Keratinocyte (primary cell): ENCODE results near the gene LAMC3. TPM values are rescaled to one million over a fixed set of nuclear protein-coding genes. Genes with fewer than 3 reads are reported as not detected.

Experiments used
- DNase-seq: peaks from one replicate; pipeline ENCODE4 v3.0.0-alpha.2; 2011; ENCODE audit warnings: low read depth, missing footprints, low spot score
- FAIRE-seq: peaks from 2 replicates; lab custom pipeline; 2011; peaks lifted over from hg19 to GRCh38; lab: Jason Lieb, UNC
- H2AFZ ChIP-seq: 2 replicates; pipeline ENCODE4 v1.6.0; 2012; ENCODE audit warnings: low read length, control low read depth, inconsistent platforms; ENCODE audit not compliant: control insufficient read depth
- H3K27ac ChIP-seq: 2 replicates; pipeline ENCODE4 v1.5.1; 2011; ENCODE audit warnings: low read length; ENCODE audit not compliant: control insufficient read depth, insufficient read depth
- H3K27me3 ChIP-seq: 3 replicates; pipeline ENCODE4 v1.6.0; 2011; ENCODE audit warnings: low read length; ENCODE audit not compliant: control insufficient read depth, insufficient read depth; ENCODE audit errors: extremely low read depth
- H3K36me3 ChIP-seq, 2 experiments: 2 replicates in 1 of 2; 3 replicates in 1 of 2; pipeline ENCODE4 v1.5.1; 2011; ENCODE audit warnings: low read length in 2 of 2, mild to moderate bottlenecking in 1 of 2; ENCODE audit not compliant: control insufficient read depth in 2 of 2, insufficient read depth in 2 of 2; ENCODE audit errors: extremely low read depth in 1 of 2
- H3K4me1 ChIP-seq: 3 replicates; pipeline ENCODE4 v1.5.1; 2011; ENCODE audit warnings: low read length; ENCODE audit not compliant: control insufficient read depth, insufficient read depth; ENCODE audit errors: extremely low read depth
- H3K4me2 ChIP-seq: 3 replicates; pipeline ENCODE4 v1.6.0; 2011; ENCODE audit warnings: low read depth, low read length; ENCODE audit not compliant: control insufficient read depth, insufficient read depth; ENCODE audit errors: extremely low read depth
- H3K4me3 ChIP-seq, 3 experiments: fragments of 200-600 bp in 1 of 3; sonication (generic) in 1 of 3; 2 replicates in 2 of 3; 3 replicates in 1 of 3; pipeline ENCODE4 v1.5.1; 2011 to 2016; ENCODE audit warnings: low read length in 3 of 3, mild to moderate bottlenecking in 3 of 3, control low read depth in 2 of 3, inconsistent platforms in 1 of 3, low read depth in 1 of 3, mixed read lengths in 1 of 3, mixed run types in 1 of 3, moderate library complexity in 1 of 3; ENCODE audit not compliant: control insufficient read depth in 2 of 3, insufficient read depth in 2 of 3; ENCODE audit errors: extremely low read depth in 1 of 3
- H3K79me2 ChIP-seq: 2 replicates; pipeline ENCODE4 v1.6.0; 2012; ENCODE audit warnings: low read length; ENCODE audit not compliant: control insufficient read depth, insufficient read depth
- H3K9ac ChIP-seq: 3 replicates; pipeline ENCODE4 v1.6.0; 2011; ENCODE audit warnings: low read length; ENCODE audit not compliant: control insufficient read depth, insufficient read depth; ENCODE audit errors: extremely low read depth
- H3K9me1 ChIP-seq: 3 replicates; pipeline ENCODE4 v1.6.0; 2011; ENCODE audit warnings: low read length; ENCODE audit not compliant: control insufficient read depth, insufficient read depth; ENCODE audit errors: extremely low read depth
- H3K9me3 ChIP-seq: 2 replicates; pipeline ENCODE4 v1.5.1; 2012; ENCODE audit warnings: low read depth, low read length; ENCODE audit not compliant: control insufficient read depth
- H4K20me1 ChIP-seq: 3 replicates; pipeline ENCODE4 v1.6.0; 2011; ENCODE audit warnings: low read length; ENCODE audit not compliant: control insufficient read depth, insufficient read depth; ENCODE audit errors: extremely low read depth
- CTCF ChIP-seq, 3 experiments: IDR thresholded peaks in 1 of 3; conservative IDR thresholded peaks in 1 of 3; optimal IDR thresholded peaks in 1 of 3; 2 replicates in 2 of 3; 3 replicates in 1 of 3; pipeline versions ENCODE3 to v1.5.1; 2011; ENCODE audit warnings: low read length in 3 of 3, mild to moderate bottlenecking in 3 of 3, moderate library complexity in 2 of 3, control low read depth in 1 of 3, inconsistent platforms in 1 of 3; ENCODE audit not compliant: insufficient read depth in 2 of 3; ENCODE audit errors: extremely low read depth in 1 of 3
- EZH2 ChIP-seq: IDR thresholded peaks from one replicate; pipeline ENCODE4 v1.6.1; 2012; ENCODE audit warnings: inconsistent platforms, mild to moderate bottlenecking, low read length, moderate library complexity
- dilution Hi-C: fragments of 300-500 bp; cut with MboI; formaldehyde crosslinking; loops from one replicate; pipeline ENCODE4 v1.7.0; 2020; ENCODE audit warnings: low sequenced_read_pairs; ENCODE audit not compliant: extremely low pct_ligation_motif_present
- polyA plus RNA-seq, 5 experiments: library from polyadenylated mRNA; depleted of rRNA in 3 of 5; stranded (reverse) in 3 of 5; stranded (forward) in 1 of 5; unstranded in 1 of 5; fragments of >200 nt; gene quantifications; 1 replicate in 1 of 5; 2 replicates in 3 of 5; 3 replicates in 1 of 5; pipeline versions ENCODE4 v1.2.1 to v1.2.3, GENCODE V29; 2011 to 2012; ENCODE audit warnings: missing spikeins in 2 of 5, low read depth in 1 of 5, low replicate concordance in 1 of 5

Gene LAMC3
- polyA plus RNA-seq, 1 donor (not counting 4 experiments of a cell fraction or from before 2014, with no cell fraction given): not detected

- Histone ChIP-seq H3K27me3 (no peaks in the 10 kb centered on the region), H3K9me1 (no peaks in the 10 kb centered on the region), H2AFZ (no peak overlapping the region), H3K4me2 (no peak overlapping the region), H4K20me1 (no peaks in the 10 kb centered on the region), H3K79me2 (no peaks in the 10 kb centered on the region), H3K27ac (no peak overlapping the region), H3K9me3 (no peaks in the 10 kb centered on the region), H3K36me3 (no peaks in the 10 kb centered on the region), H3K9ac (no peak overlapping the region), H3K4me3 (no peak overlapping the region), H3K4me1 (peaks cover 7% of the 10 kb centered on the region)
- dilution Hi-C loops: no loop called here
- no peak for TF ChIP-seq CTCF (optimal IDR thresholded peaks at IDR 0.05 in 1 of 3, IDR thresholded peaks at IDR 0.05 in 1 of 3, conservative IDR thresholded peaks at IDR 0.05 in 1 of 3; ENCODE audit: extremely low read depth in 1 of 3, insufficient read depth in 2 of 3, low read length in 3 of 3)
- TF ChIP-seq EZH2: no peak
- no peak for FAIRE-seq
- DNase-seq: no peak
Measured at GRCh38 chr9:131107760-131108159, 98.8 kb downstream of the LAMC3 start.

- Histone ChIP-seq H3K27me3 (no peaks in the 10 kb centered on the region), H3K9ac (no peak overlapping the region), H3K9me3 (no peaks in the 10 kb centered on the region), H3K27ac (no peak overlapping the region), H3K9me1 (no peaks in the 10 kb centered on the region), H3K79me2 (no peaks in the 10 kb centered on the region), H3K4me1 (peaks cover 9% of the 10 kb centered on the region), H3K36me3 (no peaks in the 10 kb centered on the region), H3K4me2 (no peak overlapping the region), H2AFZ (no peak overlapping the region), H4K20me1 (no peaks in the 10 kb centered on the region), H3K4me3 (no peak overlapping the region)
- FAIRE-seq: no peak
- dilution Hi-C loops: no loop called here
- TF ChIP-seq EZH2 (no peak), CTCF (optimal IDR thresholded peaks at IDR 0.05 in 1 of 3, IDR thresholded peaks at IDR 0.05 in 1 of 3, conservative IDR thresholded peaks at IDR 0.05 in 1 of 3; ENCODE audit: extremely low read depth in 1 of 3, insufficient read depth in 2 of 3, low read length in 3 of 3) (no peak)
- no peak for DNase-seq
Measured at GRCh38 chr9:131111186-131111853, 102.3 kb downstream of the LAMC3 start.
